Activated CD8-positive, alpha-beta memory T cell treated with anti-CD3 and anti-CD28 coated beads, Interleukin-2, amount 50 U/mL, for 48 hours (primary cell): ENCODE data around the gene LDB3.
A peak's percentile ranks its signal among the peaks of the same experiment; 100 is the strongest.
"Not testable (repeated sequence)": the region's sequence is repeated elsewhere in the genome, so short reads cannot be mapped to it uniquely, and the experiment has no call there.

Experiments used
- DNase-seq: peaks from one replicate; pipeline ENCODE4 v3.0.0-alpha.2; 2020

Gene LDB3

DNA sequence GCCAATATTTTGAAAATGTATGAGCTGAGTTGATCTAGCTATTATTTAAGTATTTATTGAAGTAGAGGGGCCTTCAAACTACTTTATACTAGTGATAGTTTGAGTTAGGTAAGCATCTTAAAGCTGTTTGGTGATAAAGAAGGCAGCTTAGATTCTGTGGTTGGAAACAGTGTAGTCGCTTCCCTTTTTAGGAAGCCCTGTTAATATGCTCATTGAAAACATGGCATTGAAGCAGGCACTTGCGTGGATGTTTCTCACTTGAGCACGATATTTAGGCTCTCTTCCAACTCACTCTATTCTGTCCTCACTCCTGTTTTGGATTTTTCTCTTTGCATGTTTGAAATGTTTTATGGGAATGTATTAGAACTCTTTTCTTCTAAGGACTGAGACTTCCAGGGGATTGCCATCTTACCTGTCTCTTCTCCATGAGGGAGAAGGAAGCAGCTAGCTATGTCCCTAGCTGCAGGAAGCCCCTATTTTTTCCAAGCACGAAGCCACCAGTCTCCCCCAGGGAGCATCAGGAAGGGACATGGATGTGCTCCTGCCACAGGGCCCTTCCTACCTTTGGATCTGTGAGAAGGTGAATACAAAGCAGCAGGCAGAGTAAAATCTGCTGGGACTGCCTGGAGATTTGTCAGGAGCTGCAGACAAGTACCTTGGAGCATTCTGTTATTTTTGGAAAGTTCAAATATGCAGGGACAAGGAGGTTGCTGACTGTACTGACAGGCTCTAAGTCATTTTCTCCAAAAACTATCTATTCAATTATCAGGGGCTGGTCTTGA, 66.1 kb downstream of the LDB3 start:
- no peak for DNase-seq

DNA sequence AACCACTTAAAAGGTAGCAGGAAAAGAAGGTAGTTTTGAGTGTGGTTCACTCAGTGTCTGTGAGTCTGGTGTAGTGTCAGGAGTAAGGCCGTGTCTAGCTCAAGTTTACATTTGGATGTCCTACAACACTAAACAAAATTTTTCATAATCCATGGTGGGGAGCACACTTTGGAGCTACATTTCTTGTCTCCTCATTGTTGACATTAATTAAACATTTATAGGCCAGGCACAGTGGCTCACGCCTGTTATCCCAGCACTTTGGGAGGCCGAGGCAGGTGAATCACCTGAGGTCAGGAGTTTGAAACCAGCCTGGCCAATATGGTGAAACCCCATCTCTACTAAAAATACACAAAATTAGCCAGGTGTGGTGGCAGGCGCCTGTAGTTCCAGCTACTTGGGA, 67.0 kb downstream of the LDB3 start:
- not testable (repeated sequence) for DNase-seq

DNA sequence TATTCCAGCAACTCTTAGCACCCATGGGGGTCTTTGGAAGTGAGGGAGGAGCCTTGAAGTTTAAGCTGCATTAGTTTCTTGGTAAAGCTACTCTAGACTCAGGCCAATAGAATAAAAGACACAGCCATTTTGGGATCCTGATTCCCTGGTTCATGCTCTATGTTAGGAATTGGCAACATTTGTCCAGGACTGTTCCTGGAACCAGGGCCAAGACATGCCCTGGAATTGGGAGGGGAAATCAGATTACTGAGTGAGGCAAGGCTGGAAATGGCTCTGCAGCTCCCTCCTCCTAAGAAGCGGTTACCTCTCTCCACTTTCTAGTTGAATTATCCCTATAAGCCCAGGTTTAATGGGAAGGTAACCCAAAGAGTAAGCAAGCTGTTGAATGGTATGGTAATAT, 73.9 kb downstream of the LDB3 start:
- DNase-seq = no peak

DNA sequence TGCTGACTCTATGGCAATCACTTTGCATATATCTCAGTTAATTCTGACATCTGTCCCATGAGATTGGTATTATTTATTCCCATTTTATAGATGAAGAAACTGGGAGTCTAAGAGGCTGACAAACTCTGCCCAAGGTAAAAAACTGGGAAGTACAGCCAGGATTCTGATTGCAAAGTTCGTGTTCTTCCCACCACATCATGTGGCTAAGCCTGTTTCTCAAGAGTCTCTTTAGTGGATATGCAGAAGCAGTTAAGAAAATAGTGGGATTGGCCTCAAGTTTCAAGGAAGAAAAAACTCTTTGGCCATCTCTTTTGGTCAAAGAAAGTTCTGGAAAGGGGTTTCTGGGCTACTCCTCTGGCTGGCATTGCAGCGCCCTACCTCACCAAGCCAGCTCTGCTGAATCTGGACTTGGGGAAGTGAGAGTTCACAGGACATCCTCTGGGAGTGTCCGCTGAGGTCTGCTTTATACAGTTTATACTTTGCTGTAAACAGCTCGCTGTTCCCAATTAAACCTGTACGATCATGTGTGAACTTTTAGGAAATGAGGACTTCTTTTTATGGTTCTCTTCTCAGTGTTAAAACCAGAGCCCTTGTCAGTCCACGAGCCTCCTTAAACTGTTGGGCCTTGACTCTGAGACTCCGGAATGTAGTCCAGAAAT, 75.9 kb downstream of the LDB3 start:
- no peak for DNase-seq

DNA sequence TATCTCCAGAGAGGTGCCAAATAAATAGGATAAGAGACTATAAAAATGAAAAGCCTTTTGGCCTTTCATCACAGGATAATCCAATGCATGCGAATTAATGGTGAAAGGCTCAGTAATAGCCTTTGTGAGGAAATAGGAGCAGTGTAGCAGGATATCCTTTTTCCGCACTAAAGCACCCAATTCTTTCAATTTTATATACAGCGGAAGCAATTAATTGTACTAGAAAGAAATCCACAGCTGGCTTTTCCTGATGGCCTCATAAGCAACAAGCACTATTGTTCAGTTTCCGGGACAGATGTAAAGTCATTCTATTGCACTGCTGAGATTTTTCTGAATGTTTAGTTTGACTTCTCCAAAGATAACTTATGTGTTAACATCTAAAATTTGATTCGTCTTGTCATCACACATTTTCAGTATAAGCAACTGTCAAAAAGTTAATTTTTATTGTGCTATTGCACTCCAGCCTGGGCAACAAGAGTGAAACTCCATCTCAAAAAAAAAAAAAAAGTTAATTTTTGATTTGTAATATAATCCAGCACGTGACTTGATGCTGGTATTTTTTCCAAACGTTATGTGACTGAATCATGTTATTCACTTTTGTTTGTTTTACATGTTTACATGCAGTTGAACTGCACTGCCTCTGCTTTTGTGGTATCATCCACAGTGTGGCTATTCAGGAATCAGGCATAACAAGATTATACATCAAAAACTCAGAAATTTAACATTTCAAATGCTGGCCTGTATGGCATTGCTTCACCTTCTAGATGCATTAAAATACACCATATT, 79.7 kb downstream of the LDB3 start:
- DNase-seq = no peak

DNA sequence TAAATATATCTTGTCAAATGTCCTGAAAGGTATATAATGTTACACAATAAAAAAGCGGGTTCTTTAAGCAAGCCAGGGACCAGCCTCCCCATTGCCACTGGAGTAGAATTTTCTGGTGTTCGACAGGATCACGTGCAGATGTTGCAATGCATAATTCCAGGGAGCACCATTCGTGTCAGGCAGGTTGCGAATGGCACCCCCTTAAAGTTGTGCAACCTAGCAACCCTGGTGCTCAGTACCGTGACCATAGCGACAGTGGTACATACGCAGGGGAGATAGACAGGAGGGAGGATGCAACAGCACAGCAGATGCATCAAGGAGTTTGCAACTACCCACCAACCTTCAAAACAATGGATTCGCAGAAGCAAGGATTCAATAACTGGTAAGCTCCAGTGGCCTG, 81.5 kb downstream of the LDB3 start:
- no peak for DNase-seq

DNA sequence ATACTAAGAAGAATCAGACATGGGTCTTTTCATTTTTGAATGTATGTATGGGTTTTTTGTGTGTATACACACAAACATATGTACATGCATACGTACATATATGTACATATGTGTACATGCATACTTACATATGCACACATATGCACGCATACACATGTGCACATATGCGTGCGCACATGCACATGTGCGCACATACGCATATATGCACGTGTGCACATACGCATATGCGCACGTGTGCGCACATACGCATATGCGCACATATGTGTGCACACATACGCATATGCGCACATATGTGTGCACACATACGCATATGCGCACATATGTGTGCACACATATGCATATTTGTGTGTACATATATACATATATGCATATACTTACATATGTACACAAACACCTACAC, 83.2 kb downstream of the LDB3 start:
- DNase-seq = no peak

DNA sequence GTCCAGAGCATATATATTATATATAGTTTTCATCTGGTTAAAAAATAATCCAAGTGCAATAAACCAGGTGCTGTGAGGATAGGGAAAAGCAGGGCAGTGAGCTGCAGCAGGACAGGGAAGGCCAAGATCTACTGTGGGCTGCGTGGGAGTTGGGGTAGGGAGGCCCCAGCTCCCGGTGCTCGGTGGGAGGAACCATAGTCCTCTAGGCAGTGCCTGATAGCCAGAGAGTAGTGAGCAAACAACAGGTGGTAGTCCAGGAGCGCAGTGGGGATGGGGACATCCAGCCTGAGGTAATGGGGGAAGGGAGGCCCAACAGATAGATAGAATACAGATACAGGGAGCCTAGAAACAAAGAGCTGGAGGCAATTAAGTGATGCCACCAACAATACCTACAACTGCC, 84.0 kb downstream of the LDB3 start:
- no peak for DNase-seq

DNA sequence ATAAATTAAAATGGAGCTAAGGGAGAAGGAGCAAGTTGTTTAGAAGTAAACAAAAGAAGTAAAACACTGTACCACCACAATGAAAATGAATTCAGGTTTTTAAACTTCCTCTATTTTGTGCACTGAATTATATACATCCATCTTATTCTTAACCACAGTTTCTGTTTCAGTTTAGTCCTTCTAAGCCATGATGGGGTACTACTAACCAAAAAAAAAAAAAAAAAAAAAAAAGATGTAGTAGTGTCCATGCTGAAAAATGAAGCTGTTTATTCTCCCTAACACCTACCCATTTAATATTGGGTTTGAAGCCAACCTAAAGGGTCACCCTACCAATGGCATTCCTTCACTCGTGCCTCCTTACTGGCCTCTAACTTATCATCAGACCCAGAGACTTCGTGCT, 84.7 kb downstream of the LDB3 start:
- no peak for DNase-seq

DNA sequence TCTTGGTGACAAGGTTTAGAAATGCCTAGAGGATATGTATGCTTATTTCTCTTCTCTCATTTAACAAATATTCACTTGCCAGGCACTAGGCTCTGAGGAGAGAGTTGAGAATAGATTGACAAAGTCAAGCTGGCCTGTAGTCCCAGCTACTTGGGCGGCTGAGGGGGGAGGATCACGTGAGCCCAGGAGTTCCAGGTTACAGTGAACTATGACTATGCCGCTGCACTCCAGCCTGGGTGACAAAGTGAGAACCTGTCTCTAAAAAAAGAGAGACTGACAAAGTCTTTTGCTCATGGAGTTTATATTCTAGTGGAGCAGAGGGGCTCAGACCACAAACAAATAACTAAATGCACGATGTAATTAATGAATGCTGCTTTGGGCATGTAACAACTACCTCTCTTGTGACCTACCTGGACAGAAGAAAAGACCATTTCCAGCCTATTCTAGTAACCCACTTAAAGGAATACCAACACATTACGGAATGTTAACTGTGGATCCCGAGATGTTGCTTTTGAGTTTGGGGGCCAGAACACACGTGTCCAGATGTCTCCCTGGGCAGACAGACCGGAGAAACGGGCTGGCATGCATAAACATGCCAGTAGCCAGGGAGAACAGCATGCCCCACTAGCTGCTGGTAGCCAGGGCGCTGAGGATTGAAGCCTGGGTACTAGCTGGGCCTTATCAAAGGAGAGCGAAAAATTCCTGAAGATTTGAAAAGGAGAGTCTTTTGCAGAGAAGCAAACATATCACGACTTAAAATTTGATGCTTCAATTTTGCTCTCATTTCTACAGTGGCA, 85.5 kb downstream of the LDB3 start:
- DNase-seq = no peak

DNA sequence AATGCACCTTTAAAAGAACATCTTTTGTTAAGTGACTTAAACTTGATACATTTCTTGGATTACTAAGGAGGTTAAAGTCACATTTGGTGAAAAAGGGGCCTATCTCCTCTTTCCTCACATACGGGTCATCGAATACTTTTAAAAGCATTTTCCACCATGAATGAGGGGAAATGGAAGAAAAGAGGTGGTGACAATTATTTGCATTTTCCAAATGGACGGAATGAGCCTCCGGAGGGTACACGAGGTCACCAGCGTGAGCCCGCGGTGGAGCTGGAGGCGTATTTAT, 87.1 kb downstream of the LDB3 start:
- DNase-seq = no peak

DNA sequence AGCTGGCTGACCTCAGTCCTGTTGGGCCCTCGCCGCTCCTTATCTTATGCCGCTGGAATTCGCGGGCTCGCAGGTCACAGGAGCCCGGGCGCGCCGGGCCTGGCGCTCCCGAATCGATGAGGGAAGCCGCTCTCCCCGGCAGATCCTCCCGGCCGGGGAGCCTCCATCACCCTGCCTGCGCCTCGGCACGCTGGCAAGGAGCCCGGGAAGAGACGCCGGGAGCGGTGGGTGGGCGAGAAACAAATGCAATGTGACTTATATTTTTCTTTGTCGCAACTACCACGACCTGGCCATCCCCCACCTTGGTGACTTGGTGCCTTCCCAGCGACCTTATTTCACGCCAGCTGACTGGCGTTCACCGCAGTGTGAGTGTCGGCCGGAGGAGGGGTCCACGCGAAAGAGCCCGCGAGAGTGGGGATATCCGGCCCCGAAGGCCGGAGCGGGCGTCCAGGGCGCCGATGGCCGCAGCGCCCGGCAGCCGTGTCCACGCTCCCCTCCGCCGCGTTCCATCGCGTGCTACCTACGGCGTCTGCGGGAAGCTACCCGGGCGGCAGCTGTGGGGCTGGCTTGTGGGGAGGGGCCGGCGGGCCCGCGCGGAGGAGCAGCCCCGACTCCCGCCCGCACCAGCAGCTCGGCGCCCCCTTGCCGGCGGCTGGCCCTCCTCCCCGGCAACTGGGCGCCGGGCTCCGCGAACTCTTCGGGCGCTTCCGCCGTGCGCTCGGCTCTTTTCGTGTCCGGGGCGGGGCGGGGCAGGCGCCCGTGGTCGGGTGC, 87.6 kb downstream of the LDB3 start:
- DNase-seq = peak; percentile 93

DNA sequence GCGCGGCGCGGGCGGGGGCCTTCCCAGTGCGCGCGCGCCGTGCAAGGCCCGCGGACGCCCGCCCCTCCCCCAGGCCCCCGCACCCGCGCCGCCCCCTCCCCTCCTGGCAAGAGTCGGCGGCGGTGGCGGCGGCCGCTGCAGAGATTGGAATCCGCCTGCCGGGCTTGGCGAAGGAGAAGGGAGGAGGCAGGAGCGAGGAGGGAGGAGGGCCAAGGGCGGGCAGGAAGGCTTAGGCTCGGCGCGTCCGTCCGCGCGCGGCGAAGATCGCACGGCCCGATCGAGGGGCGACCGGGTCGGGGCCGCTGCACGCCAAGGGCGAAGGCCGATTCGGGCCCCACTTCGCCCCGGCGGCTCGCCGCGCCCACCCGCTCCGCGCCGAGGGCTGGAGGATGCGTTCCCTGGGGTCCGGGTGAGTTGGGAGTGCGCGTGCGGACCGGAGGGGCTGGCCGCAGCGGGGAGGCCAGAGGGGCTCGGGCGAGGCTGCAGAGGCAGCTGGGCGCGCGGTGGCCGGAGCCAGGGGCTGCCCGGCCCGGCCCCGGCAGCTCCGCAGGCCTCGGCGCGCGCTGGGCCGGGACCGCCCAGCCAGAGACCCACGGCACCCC, 88.3 kb downstream of the LDB3 start, which contains the start of gene BMPR1A:
BMPR1A (plus strand) TSS at position 109 of the 602 bp plus-strand sequence. CDS start 119,400 bp downstream, outside the sequence.
- DNase-seq = no peak

DNA sequence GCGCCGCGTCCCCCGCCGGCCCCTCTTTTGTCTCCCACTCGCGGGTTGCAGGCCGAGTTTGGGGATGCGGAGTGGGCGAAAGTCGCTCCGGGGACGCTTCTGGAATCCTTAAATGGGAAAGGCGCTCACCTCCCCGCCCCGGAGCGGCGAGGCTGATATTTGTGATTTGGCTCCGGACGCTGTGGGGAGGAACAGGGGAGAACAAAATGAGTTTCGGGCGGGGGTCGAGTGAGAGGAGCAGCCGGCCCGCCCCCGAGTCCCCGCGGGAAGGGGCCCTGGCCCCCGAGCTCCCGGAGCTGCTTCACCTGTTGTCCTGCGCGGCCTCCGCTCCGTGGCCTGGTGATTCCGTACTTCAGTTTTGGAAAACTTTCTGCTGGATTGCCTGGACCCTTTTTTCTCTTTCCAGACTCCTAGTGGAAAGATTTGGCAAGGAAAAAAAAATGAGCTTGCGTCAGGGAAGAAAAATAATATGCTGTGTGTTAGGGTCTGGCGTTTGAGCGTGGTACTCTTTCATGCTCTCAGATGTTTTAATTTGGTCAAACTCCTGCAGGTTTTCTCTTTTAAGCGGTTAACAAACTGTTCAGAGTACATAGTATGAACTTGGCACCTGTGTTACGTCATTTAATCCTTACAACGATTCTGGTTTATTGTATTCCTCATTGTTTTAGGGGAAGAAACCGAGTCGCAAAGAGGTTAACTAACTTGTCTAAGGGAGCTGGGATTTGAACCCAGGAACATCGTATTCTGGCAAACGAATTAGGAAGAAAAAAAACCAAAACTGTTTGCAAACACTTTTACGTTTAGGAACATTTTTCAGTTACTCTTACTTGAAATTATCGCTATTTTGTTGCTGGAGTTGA, 89.0 kb downstream of the LDB3 start:
- DNase-seq = peak; percentile 65

DNA sequence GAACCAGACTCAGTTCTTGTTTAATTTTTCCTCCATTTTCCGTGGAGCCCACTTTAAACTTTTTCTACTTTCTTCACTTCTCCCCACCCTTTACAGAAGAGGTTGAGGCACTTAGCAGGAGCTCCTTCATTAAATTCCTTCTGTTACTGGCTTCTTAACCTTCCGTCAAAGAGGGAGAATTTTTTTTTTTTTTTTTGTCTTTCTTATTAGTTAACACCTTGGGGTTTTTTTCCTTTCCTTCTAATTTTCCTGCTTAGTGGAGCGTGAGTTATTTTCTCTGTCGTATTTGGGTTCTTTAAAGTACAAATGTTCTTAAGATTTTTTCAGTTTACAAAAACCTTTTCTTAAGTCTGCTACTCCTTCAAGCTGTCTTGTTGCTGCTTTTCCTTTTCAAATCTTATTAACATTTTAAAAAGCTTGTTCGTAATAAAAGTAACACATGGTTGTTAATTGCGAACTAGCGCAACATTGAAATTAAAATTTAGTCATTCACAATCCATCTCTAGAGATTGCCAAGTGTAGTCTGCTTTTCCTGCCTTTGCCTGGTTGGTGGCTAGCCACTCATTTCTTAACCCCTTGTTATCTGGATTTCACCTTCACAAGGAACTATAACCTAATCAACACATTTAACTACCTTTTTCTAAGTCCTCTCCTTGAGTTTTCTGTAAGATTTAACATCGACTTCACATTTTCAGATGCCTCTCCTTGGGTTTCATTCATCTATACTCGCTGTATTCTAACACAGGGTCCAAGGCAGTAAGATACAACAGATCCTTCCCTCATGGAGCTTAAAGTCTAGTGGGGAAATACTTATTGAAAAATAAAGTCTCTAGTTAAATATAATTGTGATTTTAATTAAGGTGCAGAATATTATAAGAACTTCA, 90.1 kb downstream of the LDB3 start:
- DNase-seq = no peak

DNA sequence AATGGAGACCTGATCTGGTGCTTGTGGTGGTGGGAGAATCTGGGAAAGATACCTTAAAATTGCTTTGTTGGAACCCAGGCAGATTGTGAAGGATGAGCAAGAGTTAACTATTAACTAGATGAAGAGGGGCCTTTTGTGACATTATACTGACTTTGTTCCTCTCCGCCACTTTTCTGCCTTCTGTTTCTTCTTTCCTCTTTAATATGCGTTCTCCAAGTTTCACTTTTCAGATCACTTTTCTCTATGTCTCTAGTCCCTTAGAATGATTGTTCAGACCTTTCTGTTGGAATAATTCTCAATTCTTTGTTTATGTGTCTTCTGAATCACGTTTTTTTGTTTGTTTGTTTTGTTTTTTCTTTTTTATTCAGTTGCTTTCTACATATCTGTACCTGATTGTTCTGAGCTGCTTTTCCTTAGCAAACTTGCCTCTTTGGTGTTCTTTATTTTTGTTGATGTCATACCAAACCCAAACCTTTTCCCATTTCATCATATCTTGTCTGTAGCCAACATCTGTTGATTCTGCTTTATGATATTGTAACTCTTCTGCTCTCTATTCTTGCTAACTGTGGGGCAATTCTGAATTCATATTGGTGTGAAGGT, 90.9 kb downstream of the LDB3 start:
- DNase-seq = no peak

DNA sequence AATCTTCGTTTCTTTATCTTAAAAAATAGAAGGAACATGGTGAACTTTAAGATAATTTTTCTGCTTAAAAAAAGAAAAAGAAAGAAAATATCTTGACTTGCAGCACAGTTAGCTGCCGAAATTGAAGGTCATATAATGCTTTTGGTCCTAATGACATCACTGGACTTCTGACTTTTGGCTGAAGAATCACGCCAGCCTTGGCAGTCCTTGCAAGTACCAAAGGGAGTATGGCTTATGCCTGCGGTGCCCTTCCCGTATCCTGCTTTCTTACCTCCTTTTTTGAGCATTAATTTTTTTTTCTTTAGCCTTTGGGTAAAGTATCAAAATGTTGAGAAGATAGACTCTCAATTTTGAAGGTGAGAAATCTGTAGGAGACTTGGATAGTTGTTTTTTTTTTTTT, 95.1 kb downstream of the LDB3 start:
- DNase-seq = no peak

DNA sequence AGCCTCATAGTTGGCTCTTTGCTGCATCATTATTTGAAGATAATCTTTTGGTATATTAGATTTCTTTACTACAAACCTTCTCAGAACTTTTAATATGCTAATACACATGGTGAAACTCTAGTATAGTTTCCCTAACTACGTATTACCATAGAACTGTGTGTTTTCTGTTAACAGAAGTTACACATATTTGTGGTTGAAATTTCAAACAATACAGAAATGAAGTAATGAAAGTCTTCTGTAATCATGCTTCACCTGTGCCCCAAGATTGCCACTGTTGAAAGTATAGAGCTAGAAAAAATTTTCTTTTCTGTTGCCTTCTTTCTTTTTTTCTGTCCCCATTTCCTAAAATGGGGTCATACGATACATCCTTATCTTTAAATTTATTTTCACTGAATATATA, 97.2 kb downstream of the LDB3 start:
- no peak for DNase-seq

DNA sequence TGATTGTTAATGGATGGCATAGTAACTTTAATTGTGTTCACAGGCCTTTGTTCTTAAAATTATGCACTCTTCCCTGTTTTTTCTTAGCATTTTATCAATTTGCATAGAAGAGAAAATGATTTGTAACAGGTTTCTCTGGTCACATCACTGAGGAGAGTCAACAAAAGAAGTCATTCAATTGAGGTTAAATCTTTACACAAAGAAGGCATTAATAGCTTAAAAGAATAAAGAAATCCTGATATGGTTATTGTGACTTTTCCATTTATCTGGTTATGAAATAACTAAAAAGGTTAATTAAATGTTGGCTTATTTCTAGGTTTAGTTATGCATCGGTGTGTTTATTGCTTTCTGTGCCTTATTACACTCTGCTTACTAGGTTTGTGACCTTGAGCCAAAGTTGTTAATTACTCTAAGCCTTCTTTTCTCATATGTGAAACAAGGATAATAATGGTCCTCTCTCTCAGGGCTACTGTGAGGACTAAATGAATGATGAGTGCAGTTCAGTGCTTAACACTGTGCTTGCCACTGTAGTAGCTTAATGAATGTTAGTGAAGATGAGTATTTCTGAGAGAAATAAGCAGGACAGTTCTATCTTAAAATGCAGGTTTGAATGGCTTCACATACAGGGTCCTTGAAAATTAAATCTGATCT, 100.2 kb downstream of the LDB3 start:
- no peak for DNase-seq
